HepG2 (cell line): ENCODE results near the gene EFCAB3. TPM values are rescaled to one million over a fixed set of nuclear protein-coding genes. Genes with fewer than 3 reads are reported as not detected.
"Not testable (repeated sequence)": the region's sequence is repeated elsewhere in the genome, so short reads cannot be mapped to it uniquely, and the experiment has no call there.

Experiments
- ATAC-seq: fragments of 200-7000 bp; cut with Tn5 transposase; 3 replicates; pipeline ENCODE4 v1.9.1; 2020; ENCODE audit warnings: mild to moderate bottlenecking, moderate library complexity
- BruUV-seq: library from RNA; stranded (reverse); fragments of 400-500 nt; replicated peaks from 2 replicates; lab custom pipeline; 2021; lab: Mats Ljungman, UMichigan
- CTCF ChIA-PET: fragments of 300-600 bp; formaldehyde crosslinking; extraction: SDS; loops from one replicate; lab custom pipeline; 2021; ENCODE audit warnings: low total read pairs, inconsistent platforms, low intra/inter-chr PET ratio; lab: Yijun Ruan, JAX
- POLR2A ChIA-PET: fragments of 350-600 bp; sonication (Branson Sonifier 250); formaldehyde crosslinking; loops from one replicate; lab custom pipeline; 2020; ENCODE audit warnings: antibody characterized with exemption, inconsistent platforms; lab: Yijun Ruan, JAX
- DNase-seq: peaks from one replicate; pipeline ENCODE4 v3.0.0-alpha.2; 2015; ENCODE audit warnings: low spot score
- FAIRE-seq: peaks from 3 replicates; lab custom pipeline; 2011; peaks lifted over from hg19 to GRCh38; lab: Jason Lieb, UNC
- H2AFZ ChIP-seq: one replicate; pipeline ENCODE4 v1.6.1; 2011; ENCODE audit warnings: low read length, inconsistent platforms
- H3K27ac ChIP-seq: fragments of 300-600 bp; 3 replicates; pipeline ENCODE4 v1.8.0; 2011; ENCODE audit warnings: mixed run types, mild to moderate bottlenecking, mixed read lengths, low read length, inconsistent platforms; ENCODE audit not compliant: insufficient read depth; ENCODE audit errors: extremely low read length
- H3K27me3 ChIP-seq, 2 experiments: fragments of 200-600 bp in 1 of 2; 2 replicates in 1 of 2; 3 replicates in 1 of 2; pipeline versions ENCODE4 v1.6.0 to v1.8.0; 2011; ENCODE audit warnings: low read length in 2 of 2, mild to moderate bottlenecking in 2 of 2, moderate library complexity in 2 of 2, inconsistent platforms in 1 of 2; ENCODE audit not compliant: insufficient read depth in 2 of 2, control insufficient read depth in 1 of 2
- H3K36me3 ChIP-seq, 2 experiments: fragments of 200-600 bp in 1 of 2; replicated peaks in 1 of 2; 2 replicates in 1 of 2; 3 replicates in 1 of 2; pipeline versions ENCODE4 v1.5.1 to v1.8.0; 2011; ENCODE audit warnings: low read length in 2 of 2, inconsistent platforms in 1 of 2; ENCODE audit not compliant: insufficient read depth in 2 of 2, control insufficient read depth in 1 of 2
- H3K4me1 ChIP-seq: 2 replicates; pipeline ENCODE4 v1.5.1; 2012; ENCODE audit warnings: low read length, inconsistent platforms; ENCODE audit not compliant: insufficient read depth
- H3K4me2 ChIP-seq: 2 replicates; pipeline ENCODE4 v1.6.0; 2011; ENCODE audit warnings: low read depth, low read length, inconsistent platforms
- H3K4me3 ChIP-seq, 3 experiments: fragments of 200-600 bp in 1 of 3; sonication (generic), shearing (Covaris generic) in 1 of 3; replicated peaks in 1 of 3; 2 replicates each; pipeline ENCODE4 v1.5.1; 2011 to 2016; ENCODE audit warnings: low read length in 3 of 3, inconsistent platforms in 2 of 3, low read depth in 2 of 3, mild to moderate bottlenecking in 2 of 3, control low read depth in 1 of 3, mixed read lengths in 1 of 3; ENCODE audit not compliant: insufficient read depth in 1 of 3
- H3K79me2 ChIP-seq: one replicate; pipeline ENCODE4 v1.6.1; 2011; ENCODE audit warnings: low read length, inconsistent platforms; ENCODE audit not compliant: insufficient read depth
- H3K9ac ChIP-seq: 2 replicates; pipeline ENCODE4 v1.6.0; 2011; ENCODE audit warnings: mild to moderate bottlenecking, low read depth, low read length, inconsistent platforms; ENCODE audit not compliant: insufficient read depth
- H3K9me3 ChIP-seq: 2 replicates; pipeline ENCODE4 v1.5.1; 2012; ENCODE audit warnings: mild to moderate bottlenecking, low read length
- H4K20me1 ChIP-seq: 2 replicates; pipeline ENCODE4 v1.6.0; 2011; ENCODE audit warnings: inconsistent platforms, mild to moderate bottlenecking, low read length, moderate library complexity; ENCODE audit not compliant: insufficient read depth
- WGBS: methylation state at CpG from one replicate; pipeline ENCODE4 v1.1.6; 2017; ENCODE audit warnings: low lambda C conversion rate; 5-methylcytosine and 5-hydroxymethylcytosine counted together
- in situ Hi-C: cut with HindIII; loops from 2 replicates; pipeline ENCODE4 v1.10.0; 2017; ENCODE audit warnings: low pct_unique_long_range_greater_than_20kb; ENCODE audit not compliant: extremely low pct_ligation_motif_present
- intact Hi-C: fragments of 100-400 bp; cut with micrococcal nuclease; formaldehyde crosslinking; loops from one replicate; pipeline ENCODE4 v1.10.0; 2022; ENCODE audit not compliant: unreplicated experiment
- polyA plus RNA-seq, 8 experiments: library from polyadenylated mRNA; depleted of rRNA in 3 of 8; stranded (reverse) in 7 of 8; unstranded in 1 of 8; fragments of >200 nt; fragmentation: Illumina TruSeq in 4 of 8; extraction: Trizol in 4 of 8; gene quantifications; 2 replicates each; pipeline versions ENCODE4 v1.2.1 to v1.2.3, GENCODE V29; 2011 to 2016; ENCODE audit warnings: low read depth in 4 of 8, missing spikeins in 1 of 8, mixed read lengths in 1 of 8; ENCODE audit not compliant: insufficient read depth in 1 of 8
- small RNA-seq, 3 experiments: library from RNA; depleted of rRNA; stranded (forward); fragments of <200 nt; gene quantifications; one replicate each; pipeline ENCODE3, GENCODE V24; 2012; ENCODE audit warnings: low read depth in 2 of 3, low replicate concordance in 1 of 3; ENCODE audit not compliant: insufficient read length in 3 of 3, insufficient read depth in 2 of 3
- total RNA-seq, 5 experiments: library from RNA; depleted of rRNA; stranded (reverse); fragments of >200 nt; fragmentation: Illumina TruSeq; extraction: Trizol; gene quantifications; 2 replicates each; pipeline ENCODE4 v1.2.3, GENCODE V29; 2016; ENCODE audit warnings: low read depth in 1 of 5

EFCAB3 gene
- total and polyA plus RNA-seq, 2 of the 13 experiments (the other 11 are each of a cell fraction or from before 2014, with no cell fraction given): not detected

- WGBS: 67% methylated on average over 3 of the region's 3 CpGs
These were observed 84.1 kb downstream of the EFCAB3 start for GRCh38 chr17:62464422-62464821.

GRCh38 chr17:62465271-62465670 is 84.9 kb downstream of the EFCAB3 start:
- H3K36me3 ChIP-seq, ATAC-seq, H3K9ac ChIP-seq, CTCF ChIA-PET, BruUV-seq, H2AFZ ChIP-seq, POLR2A ChIA-PET, H3K4me2 ChIP-seq, H3K79me2 ChIP-seq, DNase-seq, H3K4me3 ChIP-seq, H3K27ac ChIP-seq, H3K27me3 ChIP-seq, H3K4me1 ChIP-seq, in situ Hi-C loops, H4K20me1 ChIP-seq, intact Hi-C loops, FAIRE-seq, H3K9me3 ChIP-seq: not testable (repeated sequence)
- 79% methylated on average over 7 of the region's 7 CpGs for WGBS

More at GRCh38 chr17:62464422-62464821, 84.1 kb downstream of the EFCAB3 start:
- H3K9me3 ChIP-seq, H3K27me3 ChIP-seq, H3K4me1 ChIP-seq, H3K9ac ChIP-seq, ATAC-seq, H3K4me2 ChIP-seq, H2AFZ ChIP-seq, H4K20me1 ChIP-seq, BruUV-seq, H3K79me2 ChIP-seq, intact Hi-C loops, DNase-seq, in situ Hi-C loops, POLR2A ChIA-PET, FAIRE-seq, H3K36me3 ChIP-seq, CTCF ChIA-PET, H3K27ac ChIP-seq, H3K4me3 ChIP-seq: not testable (repeated sequence)

Small RNA genes within 50 kb of the gene (small RNA-seq; reads per million reads assigned to genes)
- 0 to 0.97 (median 0.33) reads per million in 3 experiments for gene RNU7-52P

Other genes starting within 250 kb of the EFCAB3 start
- gene METTL2A, start 43.3 kb downstream of the EFCAB3 start, total RNA-seq (2016; rRNA removed; fragmentation: Illumina TruSeq; extraction: Trizol): 32.3 and 32.7 TPM in 2 replicates
- gene METTL2A, start 43.3 kb downstream of the EFCAB3 start, polyA plus RNA-seq (2011; rRNA removed): 14.1 and 15.6 TPM in 2 replicates
- gene TLK2, start 98.3 kb downstream of the EFCAB3 start, total RNA-seq (2016; rRNA removed; fragmentation: Illumina TruSeq; extraction: Trizol): 58.7 and 64.6 TPM in 2 replicates
- gene TLK2, start 98.3 kb downstream of the EFCAB3 start, polyA plus RNA-seq (2011; rRNA removed): 58.8 and 60.8 TPM in 2 replicates
- not detected in 2 replicates for gene MRC2, start 247.1 kb downstream of the EFCAB3 start, total RNA-seq (2016; rRNA removed; fragmentation: Illumina TruSeq; extraction: Trizol)
- not detected in 2 replicates for gene MRC2, start 247.1 kb downstream of the EFCAB3 start, polyA plus RNA-seq (2011; rRNA removed)